GDM1 (cell line): ENCODE data around the gene C1QTNF9.
"Not testable (repeated sequence)": the region's sequence is repeated elsewhere in the genome, so short reads cannot be mapped to it uniquely, and the experiment has no call there.

Source experiments
- DNase-seq: peaks from one replicate; lab custom pipeline; 2025; lab: John Stamatoyannopoulos, UW

Gene C1QTNF9

DNA sequence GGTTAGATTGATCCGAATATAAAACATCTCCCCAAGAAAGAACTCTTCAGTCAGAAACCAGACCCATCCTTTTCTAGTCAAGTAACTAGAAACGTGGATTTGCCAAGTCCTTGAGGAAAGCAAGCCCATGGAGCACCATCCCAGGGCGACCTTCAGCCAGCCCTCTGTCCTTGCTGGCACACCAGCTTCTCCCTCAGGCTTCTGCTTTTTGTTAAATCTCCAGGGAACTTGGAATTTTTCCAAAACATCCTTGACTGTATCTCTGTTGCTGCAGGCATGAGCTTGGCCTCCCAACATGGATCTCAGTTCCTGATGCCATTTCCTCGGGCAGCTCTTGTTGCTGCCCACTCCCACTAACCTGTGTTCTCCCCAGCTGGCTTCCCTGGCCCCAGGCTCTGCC lies 27.1 kb upstream of the C1QTNF9 start:
- no peak for DNase-seq

DNA sequence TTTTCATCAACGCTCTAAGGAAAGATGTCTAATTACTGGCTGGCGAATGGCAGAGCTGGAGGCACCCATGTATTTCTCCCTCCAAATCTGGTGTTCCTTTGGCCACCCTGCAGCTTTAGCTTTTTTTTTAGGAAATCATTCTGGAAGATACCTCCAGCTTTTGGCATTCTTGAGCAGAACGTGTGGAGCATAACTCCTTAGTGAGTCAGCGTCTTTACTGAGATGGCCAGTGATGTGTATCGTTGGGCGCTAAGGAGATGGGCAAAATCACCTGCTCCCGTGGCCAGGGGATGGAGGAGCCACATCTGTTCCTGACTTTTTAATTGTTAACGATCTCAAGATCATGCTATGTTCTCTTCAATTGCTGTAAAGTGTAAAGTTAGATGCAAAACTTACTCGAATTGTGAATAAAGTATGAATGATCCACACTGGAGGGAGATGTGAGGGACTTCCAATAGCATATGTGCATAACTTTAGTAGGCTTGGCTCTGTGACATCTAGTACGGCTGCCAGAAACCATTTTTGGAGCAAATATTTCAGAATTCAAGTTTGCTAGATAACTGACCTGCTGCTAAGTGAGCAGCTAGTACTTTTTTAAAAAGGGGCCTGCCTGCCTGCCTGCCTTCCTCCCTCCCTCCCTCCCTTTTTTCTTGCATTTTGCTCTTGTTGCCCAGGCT lies 24.4 kb upstream of the C1QTNF9 start:
- DNase-seq: no peak

DNA sequence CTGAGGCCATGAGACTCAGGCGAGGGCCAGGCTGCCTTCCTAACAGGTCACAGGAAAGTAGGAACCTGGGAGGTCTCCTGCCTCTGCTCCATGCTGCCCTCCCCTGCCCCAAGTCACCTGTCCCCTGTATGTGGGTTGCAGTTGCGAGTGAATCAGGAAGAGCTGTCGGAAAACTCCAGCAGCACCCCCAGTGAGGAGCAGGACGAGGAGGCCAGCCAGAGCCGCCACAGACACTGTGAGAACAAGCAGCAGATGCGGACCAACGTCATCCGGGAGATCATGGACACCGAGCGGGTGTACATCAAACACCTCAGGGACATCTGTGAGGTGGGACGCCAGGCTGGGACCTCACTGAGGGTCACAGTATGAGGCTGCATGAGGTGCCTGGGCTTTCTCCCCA lies 22.8 kb upstream of the C1QTNF9 start:
- DNase-seq: no peak

DNA sequence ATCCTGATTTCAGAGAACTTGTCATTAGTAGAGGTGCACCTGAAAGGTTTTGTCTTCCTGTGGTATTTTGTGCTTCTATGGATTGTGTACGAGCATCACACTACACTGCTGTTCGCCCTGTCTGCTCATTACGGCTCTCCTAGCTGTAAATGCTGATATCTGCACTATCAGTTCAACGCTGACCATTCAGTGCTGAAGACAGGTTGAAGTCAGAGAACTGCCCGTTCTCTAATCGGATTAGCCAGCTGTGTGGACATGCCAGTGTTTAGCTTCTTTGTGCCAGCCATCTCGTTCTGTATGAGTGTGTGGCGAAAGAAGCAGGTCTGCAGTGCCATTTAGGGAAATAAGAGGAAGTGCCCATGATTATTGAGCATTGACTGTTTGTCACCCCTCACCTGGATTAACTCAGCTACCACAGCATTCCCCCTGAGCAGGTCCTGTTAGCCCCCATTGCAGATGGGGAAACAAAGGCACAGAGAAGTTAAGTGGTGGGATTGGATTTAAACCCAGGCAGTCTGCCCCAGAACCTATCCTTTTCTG lies 21.6 kb upstream of the C1QTNF9 start:
- no peak for DNase-seq

DNA sequence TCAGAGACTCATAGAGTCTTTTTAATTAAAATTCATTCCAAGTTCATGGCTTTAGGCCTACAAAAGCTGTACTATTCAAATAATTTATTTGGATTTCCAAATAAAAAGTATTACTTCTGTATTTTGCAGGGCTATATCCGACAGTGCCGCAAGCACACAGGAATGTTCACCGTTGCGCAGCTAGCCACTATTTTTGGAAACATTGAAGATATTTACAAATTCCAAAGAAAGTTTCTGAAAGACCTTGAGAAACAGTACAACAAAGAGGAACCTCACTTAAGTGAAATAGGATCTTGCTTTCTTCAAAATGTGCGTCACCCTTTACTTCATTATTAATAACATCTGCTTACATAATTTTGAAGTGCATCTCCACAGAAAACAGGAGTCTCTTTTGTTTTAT lies 20.5 kb upstream of the C1QTNF9 start:
- DNase-seq: no peak

DNA sequence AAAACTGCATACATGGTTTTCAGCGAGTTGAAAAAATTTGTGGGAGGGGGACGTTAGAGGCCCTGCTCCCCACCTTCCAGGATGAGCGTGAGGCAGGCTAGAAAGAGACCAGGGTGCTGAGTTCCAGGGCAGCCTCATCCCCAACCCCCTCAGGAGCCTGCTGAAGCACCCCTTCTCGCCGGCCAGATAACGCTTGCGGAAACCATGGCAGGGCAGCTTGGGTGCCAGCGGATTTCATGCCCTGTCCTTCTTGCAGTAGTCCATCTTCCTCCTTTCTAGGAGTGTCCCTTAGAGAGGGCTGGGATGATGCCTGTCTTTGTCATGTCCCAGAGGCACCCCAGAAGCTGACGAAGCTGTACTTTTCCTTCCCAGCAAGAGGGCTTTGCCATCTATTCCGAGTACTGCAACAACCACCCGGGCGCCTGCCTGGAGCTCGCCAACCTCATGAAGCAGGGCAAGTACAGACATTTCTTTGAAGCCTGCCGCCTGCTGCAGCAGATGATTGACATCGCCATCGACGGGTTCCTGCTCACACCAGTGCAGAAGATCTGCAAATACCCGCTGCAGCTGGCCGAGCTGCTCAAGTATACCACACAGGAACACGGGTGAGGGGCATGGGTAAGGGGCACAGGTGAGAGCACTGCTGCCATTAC lies 19.0 kb upstream of the C1QTNF9 start:
- no peak for DNase-seq

DNA sequence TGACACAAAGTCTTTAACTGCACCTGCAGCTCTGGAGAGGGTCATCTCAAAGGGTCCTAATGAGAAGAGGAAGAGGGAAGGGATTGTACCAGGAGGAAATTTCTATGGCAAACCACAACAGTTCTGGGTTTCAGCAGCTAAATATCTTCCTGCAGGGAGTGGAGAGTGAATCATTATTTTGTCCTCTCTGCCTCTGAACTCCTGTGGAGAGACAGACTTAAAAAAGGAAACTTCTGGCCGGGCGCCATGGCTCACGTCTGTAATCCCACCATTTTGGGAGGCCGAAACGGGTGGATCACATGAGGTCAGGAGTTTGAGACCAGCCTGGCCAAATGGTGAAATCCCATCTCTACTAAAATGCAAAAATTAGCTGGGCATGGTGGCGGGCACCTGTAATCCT lies 16.9 kb upstream of the C1QTNF9 start:
- no peak for DNase-seq

DNA sequence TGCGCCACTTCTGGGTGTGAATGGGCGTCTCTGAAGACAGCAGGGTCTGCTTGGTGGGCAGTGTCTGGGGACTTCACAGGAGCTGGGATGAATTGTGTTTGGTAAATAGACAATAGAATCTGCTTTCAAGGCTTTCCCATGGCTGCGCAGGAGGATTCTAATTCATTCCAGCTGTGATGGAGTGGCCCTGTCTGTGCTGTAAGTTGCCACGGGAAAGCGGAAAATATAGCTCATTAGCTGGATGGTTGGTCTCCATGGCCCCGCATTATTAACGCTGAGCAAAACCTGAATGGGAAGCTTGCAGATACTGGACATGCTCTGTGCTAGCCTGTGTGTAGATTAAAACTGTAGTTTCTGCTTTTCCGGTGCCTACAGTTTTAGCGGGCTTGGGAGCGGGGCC lies 15.6 kb upstream of the C1QTNF9 start:
- no peak for DNase-seq

DNA sequence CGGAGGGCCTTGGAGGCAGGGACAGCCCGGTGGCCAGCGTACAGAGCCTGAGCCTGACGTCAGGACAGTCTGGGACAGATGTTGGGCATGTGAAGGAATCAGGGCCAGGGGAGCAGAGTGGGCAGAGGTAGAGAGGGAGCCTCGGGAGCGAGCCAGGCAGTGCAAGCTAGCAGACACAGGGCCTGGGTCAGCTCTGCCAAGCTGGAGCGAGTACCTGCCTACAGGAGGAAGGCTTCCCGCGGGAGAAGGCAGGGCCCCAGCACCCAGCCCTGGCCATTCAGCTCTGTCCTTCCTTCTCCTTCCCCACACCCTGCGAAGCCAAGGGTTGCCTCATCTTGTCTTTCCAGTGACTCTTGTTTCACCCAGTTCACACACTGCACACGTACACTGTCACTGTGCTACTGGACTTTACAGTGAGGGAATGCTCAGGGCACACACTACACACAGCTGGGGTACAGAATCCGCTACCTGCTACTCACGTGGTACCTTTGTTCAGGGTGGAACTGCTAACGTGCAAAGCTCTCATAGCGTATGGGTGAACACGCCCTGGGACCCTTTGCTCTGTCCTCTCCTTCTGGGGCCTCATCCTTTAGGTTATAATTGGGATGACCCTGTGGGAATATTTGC lies 9.8 kb upstream of the C1QTNF9 start:
- no peak for DNase-seq

DNA sequence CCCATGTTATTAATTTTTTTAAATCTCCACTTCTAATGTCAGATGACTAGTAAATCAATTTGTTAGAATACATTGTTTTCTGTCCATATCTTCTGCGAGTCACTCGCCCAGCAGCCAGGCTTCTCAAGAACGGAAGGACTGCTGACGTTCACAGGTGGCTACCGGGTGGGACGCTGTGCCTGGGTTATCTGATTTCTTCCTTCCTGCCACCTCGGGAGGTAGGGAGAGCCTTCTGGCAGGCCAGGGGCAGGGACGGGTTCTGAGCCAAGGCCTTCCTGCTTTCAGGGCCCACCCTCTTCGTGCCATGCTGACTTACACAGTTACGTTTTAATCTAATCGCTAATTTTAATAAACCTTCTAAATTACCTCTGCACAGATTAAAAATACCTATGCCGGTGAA lies 7.9 kb upstream of the C1QTNF9 start:
- no peak for DNase-seq

DNA sequence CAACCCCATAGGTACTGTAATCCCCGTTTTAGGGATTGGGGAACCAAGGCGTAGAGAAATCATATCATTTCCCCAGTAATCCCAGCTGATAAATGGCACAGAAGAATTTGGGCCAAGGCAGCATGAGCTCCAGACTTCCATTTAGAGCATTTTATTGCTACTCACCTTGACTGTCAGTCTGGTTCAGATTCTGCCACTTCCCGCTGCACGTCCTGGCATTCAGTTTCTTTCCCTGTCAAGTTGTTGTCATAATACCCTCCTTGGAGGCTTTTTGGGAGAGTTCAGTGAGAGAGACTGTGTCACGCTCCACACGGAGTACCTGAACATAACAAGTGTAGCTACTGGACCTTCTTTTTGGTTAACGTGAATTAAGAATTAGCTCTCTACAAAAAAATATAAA lies 7.5 kb upstream of the C1QTNF9 start:
- no peak for DNase-seq

DNA sequence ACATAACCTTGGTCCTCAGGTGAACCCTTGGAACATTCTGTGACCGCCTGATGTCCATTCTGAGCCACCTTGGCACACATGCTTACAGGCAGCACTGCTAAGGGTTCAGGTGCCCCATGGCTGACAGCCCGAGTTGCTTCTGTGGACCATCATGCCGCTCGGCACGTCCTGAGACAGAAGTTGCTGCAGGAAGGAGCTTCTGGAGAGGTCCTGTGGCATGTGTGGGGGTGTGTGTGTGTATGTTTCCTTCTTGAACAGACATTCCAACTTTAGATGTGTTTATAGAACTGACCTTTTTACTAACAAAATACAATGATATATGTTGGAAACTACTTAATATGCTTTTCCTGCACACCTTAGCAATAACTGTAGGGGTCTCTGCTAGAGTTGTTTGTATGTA lies 4.8 kb upstream of the C1QTNF9 start:
- DNase-seq: no peak

DNA sequence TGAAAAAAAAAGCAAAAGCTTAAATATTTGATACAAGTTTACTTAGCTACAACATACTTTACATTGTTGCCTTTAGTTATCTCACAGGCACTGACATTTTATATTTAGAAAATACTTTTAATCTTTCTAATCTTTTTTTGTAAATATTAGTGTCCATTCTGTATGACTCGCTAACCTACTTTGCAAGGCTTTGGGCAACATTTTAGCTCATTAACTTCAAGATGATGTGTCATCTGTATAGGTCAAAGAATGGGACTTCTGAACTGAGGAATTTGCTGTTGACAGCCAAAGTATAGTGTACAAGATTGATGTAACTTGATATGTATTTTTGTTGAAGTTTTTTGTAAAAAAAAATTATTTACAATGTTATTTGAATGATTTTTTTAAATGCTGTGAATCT lies 2.7 kb upstream of the C1QTNF9 start:
- DNase-seq: no peak

DNA sequence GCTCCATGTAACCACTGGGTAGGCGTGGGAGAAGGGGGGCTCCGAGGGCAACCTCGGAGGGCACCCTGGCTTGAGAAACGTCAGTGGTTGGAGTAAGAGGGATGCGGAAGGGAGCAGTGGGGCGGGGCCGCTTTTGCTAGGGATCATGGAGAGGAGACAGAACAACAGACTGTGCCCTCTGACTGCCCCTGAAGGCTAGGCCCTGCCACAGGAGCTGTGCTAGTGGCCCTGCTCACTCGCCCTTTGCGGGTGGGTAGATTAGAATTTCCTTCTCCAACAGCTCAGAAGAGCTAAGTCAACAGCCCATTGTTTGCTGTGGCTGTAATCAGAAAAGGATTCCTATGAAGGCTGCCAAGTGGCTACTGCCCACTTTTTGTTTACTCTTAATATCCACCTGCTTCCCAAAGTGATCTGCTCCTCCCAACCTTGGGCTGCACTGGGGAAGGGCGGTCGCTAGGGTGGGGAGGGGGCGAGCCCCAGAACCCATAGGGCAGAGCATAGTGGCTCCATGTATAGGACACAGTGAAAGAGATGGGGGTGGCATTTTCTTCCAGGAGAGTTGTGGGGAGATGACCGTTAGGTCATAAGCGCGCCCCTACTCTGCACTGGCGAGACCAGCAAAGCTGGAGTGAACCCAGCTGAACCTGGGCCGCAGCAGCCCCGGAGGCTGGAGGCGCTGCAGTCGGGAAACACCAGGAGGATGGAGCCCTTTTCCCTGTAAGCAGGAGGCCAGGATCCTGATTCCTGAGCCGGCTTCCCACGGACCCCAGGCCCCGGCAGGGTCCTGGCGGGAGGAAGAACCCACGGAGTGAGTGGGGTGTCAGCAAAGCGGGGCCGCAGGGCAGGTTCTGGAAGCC lies 1.9 kb upstream of the C1QTNF9 start:
- DNase-seq: no peak

DNA sequence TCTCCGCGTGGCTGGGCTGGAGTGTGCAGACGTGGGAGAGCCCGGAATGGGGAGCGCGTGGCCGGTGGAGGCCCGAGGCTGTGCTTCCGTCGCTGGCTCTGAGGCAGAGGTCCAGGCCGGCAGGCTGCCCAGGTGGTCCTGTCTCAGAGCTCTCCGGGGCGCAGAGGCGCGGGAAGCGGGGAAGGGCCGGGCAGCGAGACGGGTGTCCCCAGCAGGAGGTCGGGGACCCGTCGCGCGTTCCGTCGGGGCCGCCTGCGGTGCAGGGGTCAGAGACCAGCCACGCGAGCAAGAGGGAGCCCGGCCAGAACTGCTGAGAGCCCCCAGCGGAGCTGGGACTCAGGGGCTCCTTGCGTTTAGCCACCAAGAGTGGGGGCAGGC lies 1.3 kb upstream of the C1QTNF9 start:
- DNase-seq: no peak

DNA sequence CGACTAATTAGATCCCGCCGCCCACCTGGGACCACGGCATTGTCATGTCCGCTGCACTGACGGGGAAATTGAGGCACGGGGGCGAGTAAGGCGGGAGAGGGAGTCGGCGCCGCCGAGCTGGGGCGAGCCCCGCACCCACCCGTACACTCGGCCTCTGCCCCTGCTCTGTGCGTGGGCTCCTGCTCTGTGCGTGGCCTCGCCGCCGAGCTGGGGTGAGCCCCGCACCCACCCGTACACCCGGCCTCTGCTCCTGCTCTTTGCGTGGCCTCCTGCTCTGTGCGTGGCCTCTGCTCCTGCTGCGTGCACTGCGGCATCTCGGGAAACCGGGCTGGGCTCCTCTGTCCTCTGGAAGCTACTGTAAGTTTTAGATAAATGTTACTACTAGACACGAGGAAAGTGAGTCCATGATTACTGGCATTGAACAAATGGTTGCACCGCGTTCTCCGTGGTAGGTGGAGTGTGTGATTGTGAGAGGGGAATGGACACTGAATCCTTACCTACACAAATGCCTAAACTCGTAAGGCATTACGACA lies 826 bp upstream of the C1QTNF9 start:
- no peak for DNase-seq

DNA sequence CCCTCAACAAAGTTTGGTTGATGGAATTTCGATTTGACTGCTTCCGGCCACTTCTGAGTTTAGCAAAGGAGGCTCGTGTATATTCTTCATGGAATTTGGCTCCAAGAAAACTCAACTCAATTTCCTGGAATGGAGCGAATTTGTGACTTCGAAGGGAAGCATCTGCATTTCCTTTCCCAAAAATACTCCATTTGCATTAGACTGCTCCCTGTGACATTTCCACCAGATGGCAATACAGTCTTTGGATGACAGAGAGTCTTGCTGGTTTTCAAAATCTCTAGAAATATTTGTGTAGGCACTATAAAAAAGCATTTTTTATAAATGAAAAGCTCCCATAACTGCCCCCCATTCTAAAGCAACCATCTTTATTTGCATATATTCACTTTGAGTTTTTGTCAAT lies 4.1 kb downstream of the C1QTNF9 start:
- no peak for DNase-seq

DNA sequence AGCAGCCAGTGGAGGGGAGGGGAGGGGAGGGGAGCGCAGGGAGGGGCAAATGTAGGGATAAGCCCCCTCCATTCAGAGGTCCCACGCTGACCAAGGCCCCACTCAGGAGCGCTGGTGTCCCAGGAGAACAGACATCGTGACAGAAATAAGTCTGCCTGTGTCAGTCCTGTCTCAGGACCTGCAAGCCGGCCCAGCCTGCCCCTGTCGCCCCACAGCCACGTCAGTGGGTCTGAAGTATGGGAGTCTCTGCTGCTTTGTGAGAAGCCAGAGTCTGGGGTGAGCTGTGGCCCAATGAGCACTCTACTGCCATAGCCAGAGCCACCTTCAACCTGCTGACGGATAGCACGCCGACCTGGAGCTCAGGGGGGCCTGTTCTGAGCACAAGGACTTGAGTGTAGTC lies 8.5 kb downstream of the C1QTNF9 start:
- DNase-seq: not testable (repeated sequence)

DNA sequence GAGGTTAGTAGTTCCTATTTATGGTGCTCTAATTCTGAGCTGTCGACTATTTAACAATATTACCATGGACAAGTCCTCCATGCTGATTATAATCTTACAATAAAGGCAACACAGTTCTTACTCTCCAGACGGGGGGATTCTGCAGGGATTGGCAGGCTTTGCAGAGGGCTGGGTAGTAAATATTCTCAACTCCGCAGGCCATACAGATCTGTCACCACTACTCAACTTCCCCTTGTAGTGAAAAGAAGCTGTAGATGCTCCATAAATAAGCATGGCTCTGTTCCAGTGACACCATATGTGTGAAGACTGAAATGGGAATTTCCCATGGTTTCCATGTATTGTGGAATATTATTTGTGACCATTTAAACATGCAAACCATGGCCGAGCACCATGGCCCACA lies 9.5 kb downstream of the C1QTNF9 start:
- DNase-seq: not testable (repeated sequence)

DNA sequence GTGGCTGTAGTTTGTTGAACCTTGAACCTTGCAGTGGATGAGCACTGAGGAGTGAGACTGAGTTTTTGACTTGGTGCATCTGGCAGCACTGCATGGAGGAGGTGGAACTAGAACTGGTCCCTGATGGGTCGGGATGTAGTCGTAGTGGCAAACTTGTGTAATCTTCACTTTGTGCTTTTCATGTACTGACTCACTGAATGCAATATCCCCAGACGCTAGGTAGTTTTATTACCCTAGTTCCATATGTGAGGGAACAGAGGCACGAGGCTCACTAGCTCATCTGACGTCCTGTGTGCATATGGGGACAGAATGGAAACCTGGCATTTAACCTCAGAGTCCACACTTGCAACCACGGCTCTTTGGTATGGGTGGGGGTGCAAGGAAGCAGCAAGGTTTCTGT lies 10.3 kb downstream of the C1QTNF9 start:
- not testable (repeated sequence) for DNase-seq

DNA sequence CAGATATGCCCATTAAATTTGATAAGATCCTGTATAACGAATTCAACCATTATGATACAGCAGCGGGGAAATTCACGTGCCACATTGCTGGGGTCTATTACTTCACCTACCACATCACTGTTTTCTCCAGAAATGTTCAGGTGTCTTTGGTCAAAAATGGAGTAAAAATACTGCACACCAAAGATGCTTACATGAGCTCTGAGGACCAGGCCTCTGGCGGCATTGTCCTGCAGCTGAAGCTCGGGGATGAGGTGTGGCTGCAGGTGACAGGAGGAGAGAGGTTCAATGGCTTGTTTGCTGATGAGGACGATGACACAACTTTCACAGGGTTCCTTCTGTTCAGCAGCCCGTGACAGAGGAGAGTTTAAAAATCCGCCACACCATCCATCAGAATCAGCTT lies 12.0 kb downstream of the C1QTNF9 start:
- DNase-seq: not testable (repeated sequence)

DNA sequence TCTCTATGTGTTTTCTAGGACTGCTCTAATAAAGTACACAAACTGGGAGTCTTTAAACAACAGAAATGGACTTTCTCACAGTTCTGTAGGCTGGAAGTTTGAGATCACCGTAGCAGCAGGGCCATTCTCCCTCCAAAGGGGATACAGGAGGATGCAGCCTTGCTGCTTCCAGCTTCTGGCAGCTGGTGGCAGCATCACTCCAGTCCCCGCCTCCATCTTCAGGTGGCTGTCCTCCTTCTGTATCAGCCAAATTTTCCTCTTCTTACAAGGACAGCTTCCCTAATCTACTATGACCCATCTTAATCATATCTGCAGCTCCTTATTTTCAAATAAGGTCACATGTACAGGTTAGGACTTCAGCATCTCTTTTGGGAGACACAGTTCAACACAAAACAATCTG lies 13.1 kb downstream of the C1QTNF9 start:
- DNase-seq: not testable (repeated sequence)
